Vagina (tissue), 2 donors: ENCODE data around the gene BFSP1.

Source experiments
- POLR2A ChIP-seq, 2 donors: fragments of 450-650 bp; IDR thresholded peaks; one replicate each; pipeline ENCODE4 v1.6.1; 2017; ENCODE audit warnings: antibody characterized with exemption in 2 of 2, mild to moderate bottlenecking in 2 of 2, moderate library complexity in 2 of 2
- TF ChIP-seq, protein P1 (sequence below), 3 experiments: fragments of 450-650 bp in 2 of 3; fragments of 200-600 bp in 1 of 3; sonication (generic) in 1 of 3; IDR thresholded peaks; one replicate each; pipeline ENCODE4 v1.5.1; 2017 to 2019; ENCODE audit warnings: antibody characterized with exemption in 3 of 3, mild to moderate bottlenecking in 2 of 3, moderate library complexity in 2 of 3

DNA sequence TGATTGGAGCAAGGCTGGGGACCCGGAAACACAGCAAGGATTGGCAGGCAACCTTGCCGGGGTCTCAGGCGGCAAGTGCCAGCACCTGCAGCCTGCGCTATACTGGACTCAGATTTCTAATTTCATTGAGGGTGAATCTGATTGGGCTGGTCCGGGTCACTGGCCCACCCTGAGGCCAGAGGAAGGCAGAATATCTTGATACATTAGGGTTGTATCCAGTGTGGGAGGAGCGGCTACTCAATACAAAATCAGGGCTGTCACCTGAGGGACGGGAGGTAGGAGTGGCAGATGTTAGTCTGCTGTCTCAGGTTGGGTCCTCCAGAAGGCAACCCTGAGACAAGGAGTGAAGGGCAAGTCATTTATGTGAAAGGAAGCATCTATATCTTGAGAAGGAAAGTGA lies 40.7 kb downstream of the BFSP1 start:
- TF ChIP-seq, protein P1, sequence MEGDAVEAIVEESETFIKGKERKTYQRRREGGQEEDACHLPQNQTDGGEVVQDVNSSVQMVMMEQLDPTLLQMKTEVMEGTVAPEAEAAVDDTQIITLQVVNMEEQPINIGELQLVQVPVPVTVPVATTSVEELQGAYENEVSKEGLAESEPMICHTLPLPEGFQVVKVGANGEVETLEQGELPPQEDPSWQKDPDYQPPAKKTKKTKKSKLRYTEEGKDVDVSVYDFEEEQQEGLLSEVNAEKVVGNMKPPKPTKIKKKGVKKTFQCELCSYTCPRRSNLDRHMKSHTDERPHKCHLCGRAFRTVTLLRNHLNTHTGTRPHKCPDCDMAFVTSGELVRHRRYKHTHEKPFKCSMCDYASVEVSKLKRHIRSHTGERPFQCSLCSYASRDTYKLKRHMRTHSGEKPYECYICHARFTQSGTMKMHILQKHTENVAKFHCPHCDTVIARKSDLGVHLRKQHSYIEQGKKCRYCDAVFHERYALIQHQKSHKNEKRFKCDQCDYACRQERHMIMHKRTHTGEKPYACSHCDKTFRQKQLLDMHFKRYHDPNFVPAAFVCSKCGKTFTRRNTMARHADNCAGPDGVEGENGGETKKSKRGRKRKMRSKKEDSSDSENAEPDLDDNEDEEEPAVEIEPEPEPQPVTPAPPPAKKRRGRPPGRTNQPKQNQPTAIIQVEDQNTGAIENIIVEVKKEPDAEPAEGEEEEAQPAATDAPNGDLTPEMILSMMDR (IDR thresholded peaks at IDR 0.05) = no peak
- TF ChIP-seq POLR2A (IDR thresholded peaks at IDR 0.05) = no peak
